GM12878 (cell line): ENCODE data around the gene URB1. TPM values are rescaled to one million over a fixed set of nuclear protein-coding genes. Genes with fewer than 3 reads are reported as not detected.

Experiments used
- BHLHE40 ChIP-seq, 2 experiments: fragments of 450-650 bp in 1 of 2; IDR thresholded peaks; 2 replicates each; pipeline ENCODE4 v1.6.1; 2011 to 2017; ENCODE audit warnings: low read depth in 2 of 2, borderline replicate concordance in 1 of 2, improper control_type of control experiment in 1 of 2, low read length in 1 of 2, mild to moderate bottlenecking in 1 of 2
- CREB1 ChIP-seq: IDR thresholded peaks from 2 replicates; pipeline ENCODE4 v1.6.1; 2012; ENCODE audit warnings: low read depth, mild to moderate bottlenecking, inconsistent platforms
- GABPA ChIP-seq: IDR thresholded peaks from 2 replicates; pipeline ENCODE4 v1.6.1; 2014; ENCODE audit warnings: antibody characterized with exemption, low read depth, mild to moderate bottlenecking, inconsistent platforms
- IKZF1 ChIP-seq: fragments of 450-650 bp; conservative IDR thresholded peaks from 2 replicates; pipeline ENCODE4 v1.6.1; 2017; ENCODE audit warnings: antibody characterized with exemption, mild to moderate bottlenecking
- IKZF2 ChIP-seq, 2 experiments: fragments of 450-650 bp; IDR thresholded peaks; 2 replicates each; pipeline ENCODE4 v1.6.1; 2017; ENCODE audit warnings: mild to moderate bottlenecking in 2 of 2, moderate library complexity in 2 of 2
- MYC ChIP-seq: IDR thresholded peaks from 2 replicates; pipeline ENCODE4 v1.6.1; 2011; ENCODE audit warnings: mild to moderate bottlenecking, low read length, moderate library complexity, inconsistent platforms; ENCODE audit not compliant: insufficient read depth, insufficient replicate concordance, insufficient read length, severe bottlenecking
- NBN ChIP-seq: fragments of 450-650 bp; IDR thresholded peaks from 2 replicates; pipeline ENCODE4 v1.6.1; 2016
- NFXL1 ChIP-seq: fragments of 450-650 bp; IDR thresholded peaks from 2 replicates; pipeline ENCODE4 v1.6.1; 2017; ENCODE audit warnings: antibody characterized with exemption, mild to moderate bottlenecking, borderline replicate concordance
- PAX8 ChIP-seq: fragments of 450-650 bp; IDR thresholded peaks from 2 replicates; pipeline ENCODE4 v1.6.1; 2017; ENCODE audit warnings: mild to moderate bottlenecking, moderate library complexity
- POLR2AphosphoS2 ChIP-seq: IDR thresholded peaks from 2 replicates; pipeline ENCODE4 v1.6.1; 2011; ENCODE audit warnings: low read depth, mild to moderate bottlenecking, low read length, improper control_type of control experiment, moderate library complexity
- POLR2AphosphoS5 ChIP-seq: IDR thresholded peaks from 2 replicates; pipeline ENCODE4 v1.6.1; 2011; ENCODE audit warnings: mild to moderate bottlenecking, low read length, inconsistent platforms
- SIN3A ChIP-seq: IDR thresholded peaks from 2 replicates; pipeline ENCODE4 v1.6.1; 2012; ENCODE audit warnings: low read depth, low read length, improper control_type of control experiment
- SMAD1 ChIP-seq: fragments of 450-650 bp; IDR thresholded peaks from 2 replicates; pipeline ENCODE4 v1.6.1; 2018; ENCODE audit warnings: mild to moderate bottlenecking, low read depth; ENCODE audit not compliant: partially characterized antibody
- SMAD5 ChIP-seq: IDR thresholded peaks from 2 replicates; pipeline ENCODE4 v1.6.1; 2016; ENCODE audit warnings: antibody characterized with exemption, low read depth
- SP1 ChIP-seq: IDR thresholded peaks from one replicate; pipeline ENCODE4 v1.6.1; 2011; ENCODE audit warnings: low read depth, low read length
- SPI1 ChIP-seq: IDR thresholded peaks from 2 replicates; pipeline ENCODE4 v1.6.1; 2011; ENCODE audit warnings: low read depth, mild to moderate bottlenecking, low read length, moderate library complexity, borderline replicate concordance; ENCODE audit not compliant: insufficient read depth
- TCF7 ChIP-seq: IDR thresholded peaks from 2 replicates; pipeline ENCODE4 v1.6.1; 2014; ENCODE audit warnings: antibody characterized with exemption, borderline replicate concordance
- YBX1 ChIP-seq: fragments of 450-650 bp; IDR thresholded peaks from 2 replicates; pipeline ENCODE4 v1.6.1; 2016; ENCODE audit warnings: antibody characterized with exemption
- polyA plus RNA-seq, 11 experiments: library from polyadenylated mRNA; depleted of rRNA in 4 of 11; unstranded in 6 of 11; stranded (reverse) in 5 of 11; fragments of >200 nt; fragmentation: Nextera tagmentation in 4 of 11; fragmentation: Illumina TruSeq in 1 of 11; extraction: Ambion mirVana in 4 of 11; extraction: Trizol in 1 of 11; gene quantifications; 1 replicate in 1 of 11; 2 replicates in 10 of 11; pipeline versions ENCODE4 v1.2.1 to v1.2.3, GENCODE V29; 2011 to 2016; ENCODE audit warnings: inconsistent platforms in 2 of 11, missing spikeins in 2 of 11, low read depth in 1 of 11
- total RNA-seq, 4 experiments: library from RNA; depleted of rRNA in 3 of 4; stranded (reverse); fragments of >200 nt in 3 of 4; fragmentation: Illumina TruSeq in 1 of 4; extraction: Trizol in 1 of 4; gene quantifications; 2 replicates each; pipeline versions ENCODE4 v1.2.1 to v1.2.3, GENCODE V29; 2013 to 2021
- TF ChIP-seq, protein P1 (sequence below): fragments of 450-650 bp; IDR thresholded peaks from 2 replicates; pipeline ENCODE4 v1.6.1; 2016; ENCODE audit warnings: mild to moderate bottlenecking, moderate library complexity, borderline replicate concordance
- TF ChIP-seq, protein P2 (sequence below): IDR thresholded peaks from 2 replicates; pipeline ENCODE4 v1.6.1; 2011; ENCODE audit warnings: mild to moderate bottlenecking, low read depth, low read length, moderate library complexity; ENCODE audit not compliant: insufficient replicate concordance
- TF ChIP-seq, protein P3 (sequence below): fragments of 450-650 bp; IDR thresholded peaks from 2 replicates; pipeline ENCODE4 v1.6.1; 2016; ENCODE audit warnings: mild to moderate bottlenecking

Gene URB1
- total and polyA plus RNA-seq, 10 of the 15 experiments (the other 5 are each of a cell fraction or from before 2014, with no cell fraction given), result 0.56 to 23.2 (median 8.9) TPM

- TF ChIP-seq, protein P1, sequence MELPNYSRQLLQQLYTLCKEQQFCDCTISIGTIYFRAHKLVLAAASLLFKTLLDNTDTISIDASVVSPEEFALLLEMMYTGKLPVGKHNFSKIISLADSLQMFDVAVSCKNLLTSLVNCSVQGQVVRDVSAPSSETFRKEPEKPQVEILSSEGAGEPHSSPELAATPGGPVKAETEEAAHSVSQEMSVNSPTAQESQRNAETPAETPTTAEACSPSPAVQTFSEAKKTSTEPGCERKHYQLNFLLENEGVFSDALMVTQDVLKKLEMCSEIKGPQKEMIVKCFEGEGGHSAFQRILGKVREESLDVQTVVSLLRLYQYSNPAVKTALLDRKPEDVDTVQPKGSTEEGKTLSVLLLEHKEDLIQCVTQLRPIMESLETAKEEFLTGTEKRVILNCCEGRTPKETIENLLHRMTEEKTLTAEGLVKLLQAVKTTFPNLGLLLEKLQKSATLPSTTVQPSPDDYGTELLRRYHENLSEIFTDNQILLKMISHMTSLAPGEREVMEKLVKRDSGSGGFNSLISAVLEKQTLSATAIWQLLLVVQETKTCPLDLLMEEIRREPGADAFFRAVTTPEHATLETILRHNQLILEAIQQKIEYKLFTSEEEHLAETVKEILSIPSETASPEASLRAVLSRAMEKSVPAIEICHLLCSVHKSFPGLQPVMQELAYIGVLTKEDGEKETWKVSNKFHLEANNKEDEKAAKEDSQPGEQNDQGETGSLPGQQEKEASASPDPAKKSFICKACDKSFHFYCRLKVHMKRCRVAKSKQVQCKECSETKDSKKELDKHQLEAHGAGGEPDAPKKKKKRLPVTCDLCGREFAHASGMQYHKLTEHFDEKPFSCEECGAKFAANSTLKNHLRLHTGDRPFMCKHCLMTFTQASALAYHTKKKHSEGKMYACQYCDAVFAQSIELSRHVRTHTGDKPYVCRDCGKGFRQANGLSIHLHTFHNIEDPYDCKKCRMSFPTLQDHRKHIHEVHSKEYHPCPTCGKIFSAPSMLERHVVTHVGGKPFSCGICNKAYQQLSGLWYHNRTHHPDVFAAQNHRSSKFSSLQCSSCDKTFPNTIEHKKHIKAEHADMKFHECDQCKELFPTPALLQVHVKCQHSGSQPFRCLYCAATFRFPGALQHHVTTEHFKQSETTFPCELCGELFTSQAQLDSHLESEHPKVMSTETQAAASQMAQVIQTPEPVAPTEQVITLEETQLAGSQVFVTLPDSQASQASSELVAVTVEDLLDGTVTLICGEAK, result peak; percentile 88
- TF ChIP-seq IKZF2 (IDR thresholded peaks at IDR 0.05) (no peak), PAX8 (no peak), NBN (0 out of 2 replicates have a peak, but pooled peaks have one; percentile 44), GABPA (peak; percentile 89), SP1 (peak; percentile 58), SMAD1 (peak; percentile 72), SIN3A (peak; percentile 93), MYC (peak; percentile 67), BHLHE40 (IDR thresholded peaks at IDR 0.05; ENCODE audit: borderline replicate concordance in 1 of 2, low read depth in 2 of 2, low read length in 1 of 2) (peak; percentile 24 to 71; a peak in 2 of 4 replicates), POLR2AphosphoS2 (0 out of 2 replicates have a peak, but pooled peaks have one; percentile 40), NFXL1 (no peak), YBX1 (no peak), SPI1 (peak; percentile 66; the same call in 1 of the 2 replicates), IKZF1 (peak; percentile 62; the same call in 1 of the 2 replicates), CREB1 (peak; percentile 47; the same call in 1 of the 2 replicates), POLR2AphosphoS5 (peak; percentile 69), SMAD5 (peak; percentile 84), TCF7 (no peak)
- TF ChIP-seq, protein P2, sequence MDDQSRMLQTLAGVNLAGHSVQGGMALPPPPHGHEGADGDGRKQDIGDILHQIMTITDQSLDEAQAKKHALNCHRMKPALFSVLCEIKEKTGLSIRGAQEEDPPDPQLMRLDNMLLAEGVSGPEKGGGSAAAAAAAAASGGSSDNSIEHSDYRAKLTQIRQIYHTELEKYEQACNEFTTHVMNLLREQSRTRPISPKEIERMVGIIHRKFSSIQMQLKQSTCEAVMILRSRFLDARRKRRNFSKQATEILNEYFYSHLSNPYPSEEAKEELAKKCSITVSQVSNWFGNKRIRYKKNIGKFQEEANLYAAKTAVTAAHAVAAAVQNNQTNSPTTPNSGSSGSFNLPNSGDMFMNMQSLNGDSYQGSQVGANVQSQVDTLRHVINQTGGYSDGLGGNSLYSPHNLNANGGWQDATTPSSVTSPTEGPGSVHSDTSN, result peak; percentile 65
- TF ChIP-seq, protein P3, sequence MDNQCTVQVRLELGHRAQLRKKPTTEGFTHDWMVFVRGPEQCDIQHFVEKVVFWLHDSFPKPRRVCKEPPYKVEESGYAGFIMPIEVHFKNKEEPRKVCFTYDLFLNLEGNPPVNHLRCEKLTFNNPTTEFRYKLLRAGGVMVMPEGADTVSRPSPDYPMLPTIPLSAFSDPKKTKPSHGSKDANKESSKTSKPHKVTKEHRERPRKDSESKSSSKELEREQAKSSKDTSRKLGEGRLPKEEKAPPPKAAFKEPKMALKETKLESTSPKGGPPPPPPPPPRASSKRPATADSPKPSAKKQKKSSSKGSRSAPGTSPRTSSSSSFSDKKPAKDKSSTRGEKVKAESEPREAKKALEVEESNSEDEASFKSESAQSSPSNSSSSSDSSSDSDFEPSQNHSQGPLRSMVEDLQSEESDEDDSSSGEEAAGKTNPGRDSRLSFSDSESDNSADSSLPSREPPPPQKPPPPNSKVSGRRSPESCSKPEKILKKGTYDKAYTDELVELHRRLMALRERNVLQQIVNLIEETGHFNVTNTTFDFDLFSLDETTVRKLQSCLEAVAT, result peak; percentile 54; the same call in 1 of the 2 replicates
Measured at GRCh38 chr21:32392880-32393676, at the start of gene URB1 (continued).
